ENCODE data around the gene TTC23.

DNA sequence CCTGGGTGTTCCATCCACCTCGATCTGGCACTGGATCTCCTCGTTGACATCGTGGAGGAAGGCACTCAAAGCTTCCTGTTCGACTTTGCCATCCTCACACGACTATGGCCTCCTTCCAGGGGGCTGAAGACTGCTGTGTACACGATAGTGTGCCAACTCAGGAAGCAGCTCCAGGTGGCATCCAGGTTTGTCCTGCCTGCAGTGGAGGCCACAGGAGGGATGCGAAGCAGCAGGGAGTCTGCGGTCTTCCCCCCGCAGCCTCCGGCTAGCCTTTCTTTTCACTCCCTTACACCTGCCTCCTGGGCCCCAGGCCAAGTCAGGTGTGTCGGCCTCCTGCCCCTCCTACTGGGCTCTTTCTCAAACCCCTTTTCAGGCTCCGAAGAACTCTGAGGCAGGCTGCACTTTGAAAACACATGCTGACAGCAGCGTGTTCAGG lies 112.3 kb downstream of the TTC23 start:
- TF ChIP-seq, protein P1, sequence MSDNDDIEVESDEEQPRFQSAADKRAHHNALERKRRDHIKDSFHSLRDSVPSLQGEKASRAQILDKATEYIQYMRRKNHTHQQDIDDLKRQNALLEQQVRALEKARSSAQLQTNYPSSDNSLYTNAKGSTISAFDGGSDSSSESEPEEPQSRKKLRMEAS (IDR thresholded peaks at IDR 0.05; ENCODE audit: low read depth, low read length), result no peak
- TF ChIP-seq CTCF (IDR thresholded peaks at IDR 0.05; ENCODE audit: low read depth, low read length) (no peak), POLR2A (IDR thresholded peaks at IDR 0.05; ENCODE audit: extremely low read depth, insufficient read length) (no peak)
